Thymus (tissue), 11 donors: ENCODE results near the gene ALKBH4. TPM values are rescaled to one million over a fixed set of nuclear protein-coding genes. Genes with fewer than 3 reads are reported as not detected.

Source experiments
- DNase-seq, 9 donors: peaks; one replicate each; pipeline ENCODE4 v3.0.0-alpha.2; 2013; ENCODE audit warnings: low spot score in 9 of 9, low read depth in 6 of 9, missing footprints in 1 of 9
- H3K27ac ChIP-seq, 2 donors: one replicate each; pipeline ENCODE4 v1.5.1; 2013; ENCODE audit warnings: control low read depth in 1 of 2, low read depth in 1 of 2, low read length in 1 of 2, mild to moderate bottlenecking in 1 of 2, moderate library complexity in 1 of 2
- H3K27me3 ChIP-seq, 2 donors: one replicate each; pipeline ENCODE4 v1.5.1; 2013; ENCODE audit warnings: low read length in 1 of 2; ENCODE audit not compliant: control insufficient read depth in 2 of 2, insufficient read depth in 1 of 2
- H3K36me3 ChIP-seq, 2 donors: one replicate each; pipeline ENCODE4 v1.5.1; 2013; ENCODE audit warnings: low read length in 1 of 2, mild to moderate bottlenecking in 1 of 2, moderate library complexity in 1 of 2; ENCODE audit not compliant: control insufficient read depth in 2 of 2, insufficient read depth in 2 of 2
- H3K4me1 ChIP-seq, 2 donors: one replicate each; pipeline ENCODE4 v1.5.1; 2013; ENCODE audit warnings: low read length in 2 of 2; ENCODE audit not compliant: control insufficient read depth in 2 of 2, insufficient read depth in 2 of 2
- H3K4me3 ChIP-seq, 2 donors: one replicate each; pipeline ENCODE4 v1.5.1; 2013; ENCODE audit warnings: low read length in 2 of 2, control low read depth in 1 of 2, mild to moderate bottlenecking in 1 of 2
- H3K9me3 ChIP-seq, 2 donors: one replicate each; pipeline ENCODE4 v1.5.1; 2013; ENCODE audit warnings: low read length in 1 of 2, mild to moderate bottlenecking in 1 of 2; ENCODE audit not compliant: control insufficient read depth in 2 of 2, insufficient read depth in 1 of 2
- WGBS: extraction: QIAGEN DNeasy Blood & Tissue Kit; methylation state at CpG from one replicate; pipeline ENCODE4 v1.1.7; 2013; 5-methylcytosine and 5-hydroxymethylcytosine counted together
- polyA plus RNA-seq: library from polyadenylated mRNA; stranded (reverse); fragments of 200-250 nt; gene quantifications from one replicate; pipeline ENCODE4 v1.2.3, GENCODE V29; 2013
- total RNA-seq: library from RNA; stranded (reverse); fragments of 120-200 nt; gene quantifications from one replicate; pipeline ENCODE4 v1.2.4, GENCODE V29; 2013
- donor health status: healthy.

Gene ALKBH4
- total and polyA plus RNA-seq, 2 donors: 10.0 to 11.4 TPM

- peak overlapping the region; percentile 0 to 66 for H3K27ac ChIP-seq
- peak in 1 of 9 donors; percentile 50 for DNase-seq
- H3K4me1 ChIP-seq: peaks cover 27 to 74% of the 10 kb centered on the region in 2 donors
- WGBS: 23% methylated on average over 9 of the region's 9 CpGs
- H3K36me3 ChIP-seq: peaks cover 13 to 18% of the 10 kb centered on the region in 2 donors
- peak overlapping the region; percentile 86 to 95 for H3K4me3 ChIP-seq
- peaks cover 0 to 4% of the 10 kb centered on the region in 2 donors for H3K9me3 ChIP-seq
- H3K27me3 ChIP-seq: no peaks in the 10 kb centered on the region
Measured at GRCh38 chr7:102434039-102434486, 30.6 kb downstream of the ALKBH4 start.

GRCh38 chr7:102433219-102434038 is 31.2 kb downstream of the ALKBH4 start, which contains the start of gene ORAI2:
TSS of gene ORAI2 (plus strand) at chr7:102433575. CDS start at chr7:102438957, 5,382 bp downstream.
- Histone ChIP-seq H3K36me3 (peaks cover 8 to 13% of the 10 kb centered on the region in 2 donors), H3K27me3 (no peaks in the 10 kb centered on the region), H3K9me3 (peaks cover 0 to 4% of the 10 kb centered on the region in 2 donors), H3K27ac (peak within 1 kb of the TSS; percentile 97 to 99), H3K4me3 (peak within 1 kb of the TSS; percentile 86 to 95), H3K4me1 (peaks cover 27 to 78% of the 10 kb centered on the region in 2 donors)
- peak in 5 of 9 donors; percentile 76 to 89 (median 82) for DNase-seq
- WGBS: under 1% methylated on average over 90 of the region's 90 CpGs

GRCh38 chr7:102432442-102433218 is 32.0 kb downstream of the ALKBH4 start:
- H3K4me1 ChIP-seq: peaks cover 30 to 83% of the 10 kb centered on the region in 2 donors
- no peaks in the 10 kb centered on the region for H3K27me3 ChIP-seq
- peak overlapping the region; percentile 81 to 95 for H3K4me3 ChIP-seq
- 33% methylated on average over 27 of the region's 27 CpGs for WGBS
- DNase-seq: peak in 1 of 9 donors; percentile 53
- H3K36me3 ChIP-seq: peaks cover 4 to 14% of the 10 kb centered on the region in 2 donors
- H3K9me3 ChIP-seq: peaks cover 0 to 3% of the 10 kb centered on the region in 2 donors
- H3K27ac ChIP-seq: peak overlapping the region; percentile 97 to 99

GRCh38 chr7:102431617-102432298 is 32.9 kb downstream of the ALKBH4 start:
- H3K9me3 ChIP-seq: no peaks in the 10 kb centered on the region
- H3K27ac ChIP-seq: peak overlapping the region; percentile 97 to 99
- peaks cover 35 to 90% of the 10 kb centered on the region in 2 donors for H3K4me1 ChIP-seq
- peak in 6 of 9 donors; percentile 65 to 93 (median 78) for DNase-seq
- 14% methylated on average over 17 of the region's 17 CpGs for WGBS
- no peaks in the 10 kb centered on the region for H3K27me3 ChIP-seq
- peaks cover 2 to 17% of the 10 kb centered on the region in 2 donors for H3K36me3 ChIP-seq
- peak overlapping the region; percentile 81 to 95 for H3K4me3 ChIP-seq

- H3K27me3 ChIP-seq: no peaks in the 10 kb centered on the region
- peaks cover 15 to 21% of the 10 kb centered on the region in 2 donors for H3K36me3 ChIP-seq
- WGBS: 96% methylated on average over 10 of the region's 10 CpGs
- H3K4me3 ChIP-seq: no peak overlapping the region
- H3K27ac ChIP-seq: peak overlapping the region; percentile 73 to 99
- no peak for DNase-seq
- peaks cover 0 to 2% of the 10 kb centered on the region in 2 donors for H3K9me3 ChIP-seq
- H3K4me1 ChIP-seq: peaks cover 57 to 92% of the 10 kb centered on the region in 2 donors
Measured at GRCh38 chr7:102429141-102429899, 35.3 kb downstream of the ALKBH4 start.

GRCh38 chr7:102427019-102427405 is 37.7 kb downstream of the ALKBH4 start:
- peak overlapping the region; percentile 99 to 100 for H3K27ac ChIP-seq
- H3K36me3 ChIP-seq: peaks cover 16 to 21% of the 10 kb centered on the region in 2 donors
- 63% methylated on average over 5 of the region's 5 CpGs for WGBS
- peaks cover 0 to 2% of the 10 kb centered on the region in 2 donors for H3K9me3 ChIP-seq
- peak overlapping the region; percentile 35 to 45 for H3K4me3 ChIP-seq
- H3K4me1 ChIP-seq: peaks cover 44 to 83% of the 10 kb centered on the region in 2 donors
- DNase-seq: no peak
- no peaks in the 10 kb centered on the region for H3K27me3 ChIP-seq

- Histone ChIP-seq H3K4me1 (peaks cover 42 to 78% of the 10 kb centered on the region in 2 donors), H3K4me3 (peak overlapping the region; percentile 35 to 45), H3K27ac (peak overlapping the region; percentile 99 to 100), H3K9me3 (peaks cover 0 to 2% of the 10 kb centered on the region in 2 donors), H3K36me3 (peaks cover 22 to 24% of the 10 kb centered on the region in 2 donors), H3K27me3 (no peaks in the 10 kb centered on the region)
- peak in 4 of 9 donors; percentile 58 to 88 (median 68) for DNase-seq
- 5% methylated on average over 16 of the region's 16 CpGs for WGBS
Measured at GRCh38 chr7:102426268-102427018, 38.2 kb downstream of the ALKBH4 start.
